SU-DHL-6 (cell line): Measurements from ENCODE around the gene CKS1B.
A peak's percentile ranks its signal among the peaks of the same experiment; 100 is the strongest.

Experiments used
- CTCF ChIP-seq: fragments of 200-600 bp; sonication (generic); IDR thresholded peaks from one replicate; pipeline ENCODE4 v1.5.1; 2017; ENCODE audit warnings: antibody characterized with exemption, mild to moderate bottlenecking, low read length, moderate library complexity; ENCODE audit not compliant: insufficient read depth, poor library complexity, severe bottlenecking
- EZH2phosphoT487 ChIP-seq: fragments of 200-600 bp; sonication (generic), shearing (Covaris generic); conservative IDR thresholded peaks from 2 replicates; pipeline ENCODE4 v1.6.1; 2018; ENCODE audit warnings: mild to moderate bottlenecking, antibody characterized with exemption, low read length, moderate library complexity, mixed read lengths

GRCh38 chr1:154992721-154993571, 18.5 kb downstream of the CKS1B start:
- TF ChIP-seq CTCF, result peak; percentile 18
- TF ChIP-seq EZH2phosphoT487, result no peak
